K562 (cell line): ENCODE measurements around the gene MAP3K2. TPM values are rescaled to one million over a fixed set of nuclear protein-coding genes. Genes with fewer than 3 reads are reported as not detected.

Experiments
- BRD4 ChIP-seq: fragments of 200-600 bp; sonication (generic); IDR thresholded peaks from 2 replicates; pipeline ENCODE4 v1.6.1; 2017; ENCODE audit warnings: inconsistent platforms
- CSDE1 ChIP-seq, 2 experiments: fragments of 450-650 bp; IDR thresholded peaks; 2 replicates each; pipeline ENCODE4 v1.6.1; 2016; ENCODE audit warnings: mild to moderate bottlenecking in 1 of 2
- CXXC5 ChIP-seq: fragments of 250-450 bp; sonication (Bioruptor Pico); IDR thresholded peaks from 2 replicates; pipeline ENCODE4 v1.8.0; 2022; ENCODE audit warnings: inconsistent platforms, mild to moderate bottlenecking, moderate library complexity
- ETV1 ChIP-seq: fragments of 450-650 bp; conservative IDR thresholded peaks from 2 replicates; pipeline ENCODE4 v1.6.1; 2016; ENCODE audit warnings: missing genetic modification characterization, control low read depth, low read depth, missing compliant biosample characterization
- FOXJ2 ChIP-seq: fragments of 200-800 bp; sonication (Bioruptor generic); IDR thresholded peaks from 2 replicates; pipeline ENCODE4 v1.6.1; 2016; ENCODE audit warnings: missing genetic modification characterization, missing compliant biosample characterization
- HIVEP1 ChIP-seq: fragments of 250-450 bp; sonication (Bioruptor Pico); IDR thresholded peaks from 2 replicates; pipeline ENCODE4 v1.4.0; 2020; ENCODE audit warnings: mild to moderate bottlenecking
- KDM4B ChIP-seq, 2 experiments: fragments of 450-650 bp in 1 of 2; sonication (generic) in 1 of 2; IDR thresholded peaks; 2 replicates each; pipeline ENCODE4 v1.6.1; 2016 to 2017; ENCODE audit warnings: borderline replicate concordance in 2 of 2, antibody characterized with exemption in 1 of 2, low read depth in 1 of 2, mild to moderate bottlenecking in 1 of 2
- KLF1 ChIP-seq: fragments of 450-650 bp; IDR thresholded peaks from 2 replicates; pipeline ENCODE4 v1.6.1; 2016; ENCODE audit warnings: missing genetic modification characterization, missing compliant biosample characterization
- MYC ChIP-seq, 2 experiments: fragments of 250-450 bp in 1 of 2; sonication (Bioruptor Pico) in 1 of 2; IDR thresholded peaks; 2 replicates each; pipeline versions ENCODE4 v1.5.1 to v1.6.1; 2012 to 2021; ENCODE audit warnings: low read depth in 2 of 2, borderline replicate concordance in 1 of 2, improper control_type of control experiment in 1 of 2, low read length in 1 of 2, mild to moderate bottlenecking in 1 of 2, moderate library complexity in 1 of 2
- NRF1 ChIP-seq, 2 experiments: fragments of 450-650 bp; IDR thresholded peaks in 1 of 2; conservative IDR thresholded peaks in 1 of 2; 2 replicates each; pipeline ENCODE4 v1.6.1; 2014; ENCODE audit warnings: mild to moderate bottlenecking in 2 of 2
- PHF20 ChIP-seq: fragments of 450-650 bp; IDR thresholded peaks from 2 replicates; pipeline ENCODE4 v1.6.1; 2018; ENCODE audit not compliant: partially characterized antibody
- RB1 ChIP-seq: fragments of 450-650 bp; IDR thresholded peaks from 2 replicates; pipeline ENCODE4 v1.6.1; 2017; ENCODE audit warnings: low read depth, mild to moderate bottlenecking
- RBBP5 ChIP-seq: fragments of 200-600 bp; sonication (generic); IDR thresholded peaks from 2 replicates; pipeline ENCODE4 v1.6.1; 2012; ENCODE audit warnings: borderline replicate concordance, mild to moderate bottlenecking, low read length, control low read depth, inconsistent platforms; ENCODE audit not compliant: insufficient read depth, poor library complexity, severe bottlenecking
- TAF1 ChIP-seq: IDR thresholded peaks from 2 replicates; pipeline ENCODE4 v1.6.1; 2011; ENCODE audit warnings: mild to moderate bottlenecking, low read length, moderate library complexity; ENCODE audit not compliant: insufficient read depth, control insufficient read depth, severe bottlenecking; ENCODE audit errors: extremely low read depth
- TARDBP ChIP-seq: fragments of 450-650 bp; IDR thresholded peaks from 2 replicates; pipeline ENCODE4 v1.6.1; 2016
- ZNF263 ChIP-seq: sonication (generic); formaldehyde crosslinking; IDR thresholded peaks from 2 replicates; pipeline ENCODE4 v1.8.0; 2022; ENCODE audit warnings: mild to moderate bottlenecking, missing genetic modification reagents, borderline replicate concordance
- ZNF347 ChIP-seq: fragments of 450-650 bp; formaldehyde crosslinking; IDR thresholded peaks from 2 replicates; pipeline ENCODE4 v1.4.0; 2020; ENCODE audit warnings: low read depth, mild to moderate bottlenecking, moderate library complexity
- ZNF589 ChIP-seq: fragments of 200-800 bp; sonication (Bioruptor generic); IDR thresholded peaks from 2 replicates; pipeline ENCODE4 v1.6.1; 2016; ENCODE audit warnings: low read depth, missing genetic modification characterization, missing compliant biosample characterization
- polyA plus RNA-seq, 8 experiments: library from polyadenylated mRNA; depleted of rRNA in 4 of 8; stranded (reverse) in 5 of 8; unstranded in 3 of 8; fragments of >200 nt; fragmentation: Nextera tagmentation in 2 of 8; fragmentation: Illumina TruSeq in 1 of 8; extraction: Ambion mirVana in 2 of 8; extraction: Trizol in 1 of 8; gene quantifications; 2 replicates each; pipeline versions ENCODE4 v1.2.1 to v1.2.3, GENCODE V29; 2011 to 2014; ENCODE audit warnings: inconsistent platforms in 1 of 8, missing spikeins in 1 of 8
- total RNA-seq, 7 experiments: library from RNA; depleted of rRNA in 6 of 7; stranded (reverse); fragments of >200 nt in 6 of 7; fragmentation: Illumina TruSeq in 2 of 7; extraction: Trizol in 2 of 7; gene quantifications; 2 replicates each; pipeline versions ENCODE4 v1.2.1 to v1.2.3, GENCODE V29; 2011 to 2021; ENCODE audit warnings: low replicate concordance in 1 of 7
- TF ChIP-seq, protein P1 (sequence below): sonication (generic); formaldehyde crosslinking; IDR thresholded peaks from 2 replicates; pipeline ENCODE4 v1.8.0; 2023; ENCODE audit warnings: mild to moderate bottlenecking, missing genetic modification reagents
- TF ChIP-seq, protein P2 (sequence below), 2 experiments: fragments of 150-350 bp in 1 of 2; IDR thresholded peaks; 2 replicates each; pipeline ENCODE4 v1.6.1; 2012 to 2016; ENCODE audit warnings: low read depth in 2 of 2, low read length in 2 of 2, mild to moderate bottlenecking in 1 of 2, moderate library complexity in 1 of 2

Gene MAP3K2
- total and polyA plus RNA-seq, 9 of the 15 experiments (the other 6 are each of a cell fraction or from before 2014, with no cell fraction given) = 1.2 to 14.2 (median 5.7) TPM

DNA sequence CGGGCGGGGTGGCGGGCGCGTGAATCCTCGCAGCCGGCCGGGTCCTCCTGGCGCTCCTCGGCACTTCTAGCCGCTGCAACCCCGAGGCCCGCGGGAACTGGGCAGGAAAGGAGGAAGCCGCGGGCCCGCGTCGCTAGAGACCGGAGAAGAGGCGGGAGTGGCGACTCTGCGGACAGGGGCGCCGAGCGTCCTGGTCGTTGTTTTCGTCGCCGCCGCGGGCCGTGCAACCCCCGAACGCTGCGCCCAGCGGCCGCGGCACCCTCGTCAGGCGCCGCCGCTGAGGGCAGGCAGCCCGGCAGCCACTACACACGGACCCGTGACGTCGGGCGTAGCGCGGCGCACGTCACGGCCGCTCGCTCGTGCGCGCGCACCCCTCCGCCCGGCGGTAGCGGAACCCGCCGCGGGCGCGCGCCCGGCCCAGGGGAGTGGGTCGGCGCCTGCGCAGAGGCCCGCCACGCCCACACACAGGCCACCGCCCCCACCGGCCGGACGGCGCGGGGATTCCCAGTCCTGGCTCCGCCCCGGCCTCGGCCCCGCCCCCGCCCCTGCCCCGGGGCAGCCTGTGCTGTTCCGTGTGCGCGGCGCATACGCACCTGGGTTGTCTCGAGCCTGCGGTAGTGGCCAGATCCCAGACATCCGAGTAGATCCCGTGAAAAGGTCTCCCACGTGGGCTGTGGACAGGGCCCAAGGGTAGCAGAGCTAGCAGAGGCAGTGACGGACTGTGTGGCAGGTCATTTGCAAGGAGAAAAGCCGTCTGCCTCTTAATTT lies at the start of gene MAP3K2 (continued):
- TF ChIP-seq, protein P1, sequence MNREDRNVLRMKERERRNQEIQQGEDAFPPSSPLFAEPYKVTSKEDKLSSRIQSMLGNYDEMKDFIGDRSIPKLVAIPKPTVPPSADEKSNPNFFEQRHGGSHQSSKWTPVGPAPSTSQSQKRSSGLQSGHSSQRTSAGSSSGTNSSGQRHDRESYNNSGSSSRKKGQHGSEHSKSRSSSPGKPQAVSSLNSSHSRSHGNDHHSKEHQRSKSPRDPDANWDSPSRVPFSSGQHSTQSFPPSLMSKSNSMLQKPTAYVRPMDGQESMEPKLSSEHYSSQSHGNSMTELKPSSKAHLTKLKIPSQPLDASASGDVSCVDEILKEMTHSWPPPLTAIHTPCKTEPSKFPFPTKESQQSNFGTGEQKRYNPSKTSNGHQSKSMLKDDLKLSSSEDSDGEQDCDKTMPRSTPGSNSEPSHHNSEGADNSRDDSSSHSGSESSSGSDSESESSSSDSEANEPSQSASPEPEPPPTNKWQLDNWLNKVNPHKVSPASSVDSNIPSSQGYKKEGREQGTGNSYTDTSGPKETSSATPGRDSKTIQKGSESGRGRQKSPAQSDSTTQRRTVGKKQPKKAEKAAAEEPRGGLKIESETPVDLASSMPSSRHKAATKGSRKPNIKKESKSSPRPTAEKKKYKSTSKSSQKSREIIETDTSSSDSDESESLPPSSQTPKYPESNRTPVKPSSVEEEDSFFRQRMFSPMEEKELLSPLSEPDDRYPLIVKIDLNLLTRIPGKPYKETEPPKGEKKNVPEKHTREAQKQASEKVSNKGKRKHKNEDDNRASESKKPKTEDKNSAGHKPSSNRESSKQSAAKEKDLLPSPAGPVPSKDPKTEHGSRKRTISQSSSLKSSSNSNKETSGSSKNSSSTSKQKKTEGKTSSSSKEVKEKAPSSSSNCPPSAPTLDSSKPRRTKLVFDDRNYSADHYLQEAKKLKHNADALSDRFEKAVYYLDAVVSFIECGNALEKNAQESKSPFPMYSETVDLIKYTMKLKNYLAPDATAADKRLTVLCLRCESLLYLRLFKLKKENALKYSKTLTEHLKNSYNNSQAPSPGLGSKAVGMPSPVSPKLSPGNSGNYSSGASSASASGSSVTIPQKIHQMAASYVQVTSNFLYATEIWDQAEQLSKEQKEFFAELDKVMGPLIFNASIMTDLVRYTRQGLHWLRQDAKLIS = 0 out of 2 replicates have a peak, but pooled peaks have one; percentile 42
- TF ChIP-seq TAF1 = peak; percentile 71
- TF ChIP-seq ZNF263 (CRISPR knock-in tag) = no peak
- peak; percentile 89 to 92 for TF ChIP-seq NRF1 (conservative IDR thresholded peaks at IDR 0.05 in 1 of 2, IDR thresholded peaks at IDR 0.05 in 1 of 2)
- peak; percentile 57 for TF ChIP-seq RB1
- 0 out of 2 replicates have a peak, but pooled peaks have one; percentile 10 for TF ChIP-seq BRD4
- 0 out of 2 replicates have a peak, but pooled peaks have one; percentile 42 for TF ChIP-seq FOXJ2 (tag)
- peak; percentile 47 for TF ChIP-seq PHF20
- peak; percentile 65 for TF ChIP-seq MYC (IDR thresholded peaks at IDR 0.05; ENCODE audit: low read depth, low read length)
- no peak for TF ChIP-seq MYC (CRISPR knock-in tag; IDR thresholded peaks at IDR 0.05; ENCODE audit: borderline replicate concordance, low read depth)
- TF ChIP-seq KDM4B (IDR thresholded peaks at IDR 0.05; ENCODE audit: borderline replicate concordance in 2 of 2, low read depth in 1 of 2) = no peak
- no peak for TF ChIP-seq ZNF347 (CRISPR knock-in tag)
- TF ChIP-seq HIVEP1 (CRISPR knock-in tag) = peak; percentile 59; the same call in 1 of the 2 replicates
- no peak for TF ChIP-seq ETV1 (tag)
- peak; percentile 91 for TF ChIP-seq CXXC5 (CRISPR knock-in tag)
- peak; percentile 87 for TF ChIP-seq RBBP5
- TF ChIP-seq CSDE1 (IDR thresholded peaks at IDR 0.05) = peak in 1 of 2 experiments; percentile 42; a peak in 1 of 4 replicates
- peak; percentile 68; the same call in 1 of the 2 replicates for TF ChIP-seq TARDBP
- TF ChIP-seq, protein P2, sequence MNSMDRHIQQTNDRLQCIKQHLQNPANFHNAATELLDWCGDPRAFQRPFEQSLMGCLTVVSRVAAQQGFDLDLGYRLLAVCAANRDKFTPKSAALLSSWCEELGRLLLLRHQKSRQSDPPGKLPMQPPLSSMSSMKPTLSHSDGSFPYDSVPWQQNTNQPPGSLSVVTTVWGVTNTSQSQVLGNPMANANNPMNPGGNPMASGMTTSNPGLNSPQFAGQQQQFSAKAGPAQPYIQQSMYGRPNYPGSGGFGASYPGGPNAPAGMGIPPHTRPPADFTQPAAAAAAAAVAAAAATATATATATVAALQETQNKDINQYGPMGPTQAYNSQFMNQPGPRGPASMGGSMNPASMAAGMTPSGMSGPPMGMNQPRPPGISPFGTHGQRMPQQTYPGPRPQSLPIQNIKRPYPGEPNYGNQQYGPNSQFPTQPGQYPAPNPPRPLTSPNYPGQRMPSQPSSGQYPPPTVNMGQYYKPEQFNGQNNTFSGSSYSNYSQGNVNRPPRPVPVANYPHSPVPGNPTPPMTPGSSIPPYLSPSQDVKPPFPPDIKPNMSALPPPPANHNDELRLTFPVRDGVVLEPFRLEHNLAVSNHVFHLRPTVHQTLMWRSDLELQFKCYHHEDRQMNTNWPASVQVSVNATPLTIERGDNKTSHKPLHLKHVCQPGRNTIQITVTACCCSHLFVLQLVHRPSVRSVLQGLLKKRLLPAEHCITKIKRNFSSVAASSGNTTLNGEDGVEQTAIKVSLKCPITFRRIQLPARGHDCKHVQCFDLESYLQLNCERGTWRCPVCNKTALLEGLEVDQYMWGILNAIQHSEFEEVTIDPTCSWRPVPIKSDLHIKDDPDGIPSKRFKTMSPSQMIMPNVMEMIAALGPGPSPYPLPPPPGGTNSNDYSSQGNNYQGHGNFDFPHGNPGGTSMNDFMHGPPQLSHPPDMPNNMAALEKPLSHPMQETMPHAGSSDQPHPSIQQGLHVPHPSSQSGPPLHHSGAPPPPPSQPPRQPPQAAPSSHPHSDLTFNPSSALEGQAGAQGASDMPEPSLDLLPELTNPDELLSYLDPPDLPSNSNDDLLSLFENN (IDR thresholded peaks at IDR 0.05; ENCODE audit: low read depth in 2 of 2, low read length in 2 of 2) = peak in 1 of 2 experiments; percentile 16; a peak in 1 of 4 replicates
- 0 out of 2 replicates have a peak, but pooled peaks have one; percentile 14 for TF ChIP-seq ZNF589 (CRISPR knock-in tag)
- no peak for TF ChIP-seq KLF1 (tag)
